MM.1S (cell line): ENCODE results near the gene PRKD2.

ENCODE experiments used
- DNase-seq: peaks from one replicate; pipeline ENCODE4 v3.0.0-alpha.2; 2015
- H2AFZ ChIP-seq: fragments of 300-600 bp; sonication (generic); 2 replicates; pipeline ENCODE4 v1.6.0; 2016; ENCODE audit warnings: antibody characterized with exemption, low read length
- H3F3A ChIP-seq: fragments of 300-600 bp; sonication (generic); 2 replicates; pipeline ENCODE4 v1.6.1; 2016; ENCODE audit warnings: mild to moderate bottlenecking, antibody characterized with exemption, low read length, moderate library complexity, mixed read lengths; ENCODE audit not compliant: insufficient read depth
- H3K27ac ChIP-seq: fragments of 300-600 bp; sonication (generic); 2 replicates; pipeline ENCODE4 v1.5.1; 2016; ENCODE audit warnings: mild to moderate bottlenecking, low read length
- H3K27me3 ChIP-seq: fragments of 300-600 bp; sonication (generic); replicated peaks from 2 replicates; pipeline ENCODE4 v1.6.0; 2016; ENCODE audit warnings: low read length; ENCODE audit not compliant: insufficient read depth
- H3K36me3 ChIP-seq: fragments of 300-600 bp; sonication (generic); replicated peaks from 2 replicates; pipeline ENCODE4 v1.6.1; 2016; ENCODE audit warnings: mild to moderate bottlenecking, low read length, mixed read lengths; ENCODE audit not compliant: insufficient read depth
- H3K4me1 ChIP-seq: fragments of 300-600 bp; sonication (generic); 2 replicates; pipeline ENCODE4 v1.6.1; 2016; ENCODE audit warnings: low read length, mixed read lengths
- H3K4me2 ChIP-seq: fragments of 300-600 bp; sonication (generic); 2 replicates; pipeline ENCODE4 v1.6.0; 2016; ENCODE audit warnings: low read depth, low read length
- H3K4me3 ChIP-seq: fragments of 300-600 bp; sonication (generic); 2 replicates; pipeline ENCODE4 v1.5.1; 2016; ENCODE audit warnings: low read length, mixed read lengths
- H3K79me2 ChIP-seq: fragments of 300-600 bp; sonication (generic); 2 replicates; pipeline ENCODE4 v1.6.1; 2016; ENCODE audit warnings: mixed run types, low read length, mixed read lengths
- H3K9ac ChIP-seq: fragments of 300-600 bp; sonication (generic); 2 replicates; pipeline ENCODE4 v1.6.1; 2016; ENCODE audit warnings: low read length, mixed read lengths
- H3K9me2 ChIP-seq: fragments of 300-600 bp; sonication (generic); replicated peaks from 2 replicates; pipeline ENCODE4 v1.6.1; 2016; ENCODE audit warnings: mild to moderate bottlenecking, low read length, mixed read lengths; ENCODE audit not compliant: insufficient read depth
- H3K9me3 ChIP-seq: fragments of 300-600 bp; sonication (generic); replicated peaks from 2 replicates; pipeline ENCODE4 v1.6.1; 2016; ENCODE audit warnings: mild to moderate bottlenecking, low read length, mixed read lengths; ENCODE audit not compliant: insufficient read depth
- H4K20me1 ChIP-seq: fragments of 300-600 bp; sonication (generic); 2 replicates; pipeline ENCODE4 v1.6.1; 2016; ENCODE audit warnings: mild to moderate bottlenecking, low read length, moderate library complexity, mixed read lengths; ENCODE audit not compliant: insufficient read depth
- CTCF ChIP-seq: fragments of 300-600 bp; sonication (generic); IDR thresholded peaks from 2 replicates; pipeline ENCODE4 v1.5.1; 2016; ENCODE audit warnings: antibody characterized with exemption, low read length, mixed read lengths
- EZH2 ChIP-seq: fragments of 300-600 bp; sonication (generic); optimal IDR thresholded peaks from 2 replicates; pipeline ENCODE3; 2017; ENCODE audit warnings: low read depth, mild to moderate bottlenecking, antibody characterized with exemption, low read length, mixed read lengths
- EZH2phosphoT487 ChIP-seq: fragments of 300-600 bp; sonication (generic); IDR thresholded peaks from 2 replicates; pipeline ENCODE4 v1.6.1; 2018; ENCODE audit warnings: antibody characterized with exemption, low read length

Gene PRKD2

GRCh38 chr19:46760363-46760762 is 43.4 kb upstream of the PRKD2 start:
- TF ChIP-seq EZH2: no peak
- TF ChIP-seq EZH2phosphoT487: no peak
- TF ChIP-seq CTCF: no peak
- no peaks in the 10 kb centered on the region for H3K36me3 ChIP-seq
- H3K9ac ChIP-seq: no peak overlapping the region
- no peaks in the 10 kb centered on the region for H4K20me1 ChIP-seq
- DNase-seq: no peak
- H3K9me2 ChIP-seq: no peaks in the 10 kb centered on the region
- H3K27me3 ChIP-seq: no peaks in the 10 kb centered on the region
- H3F3A ChIP-seq: no peaks in the 10 kb centered on the region
- no peak overlapping the region for H3K4me2 ChIP-seq
- H3K9me3 ChIP-seq: no peaks in the 10 kb centered on the region
- H3K79me2 ChIP-seq: no peaks in the 10 kb centered on the region
- no peak overlapping the region for H3K27ac ChIP-seq
- no peak overlapping the region for H3K4me3 ChIP-seq
- no peaks in the 10 kb centered on the region for H3K4me1 ChIP-seq
- H2AFZ ChIP-seq: no peak overlapping the region

GRCh38 chr19:46759817-46760333 is 43.0 kb upstream of the PRKD2 start:
- no peaks in the 10 kb centered on the region for H3K79me2 ChIP-seq
- no peak overlapping the region for H2AFZ ChIP-seq
- H3K27me3 ChIP-seq: no peaks in the 10 kb centered on the region
- no peaks in the 10 kb centered on the region for H4K20me1 ChIP-seq
- no peaks in the 10 kb centered on the region for H3F3A ChIP-seq
- H3K27ac ChIP-seq: no peak overlapping the region
- TF ChIP-seq EZH2phosphoT487: no peak
- DNase-seq: no peak
- no peaks in the 10 kb centered on the region for H3K9me3 ChIP-seq
- H3K4me3 ChIP-seq: no peak overlapping the region
- no peak overlapping the region for H3K9ac ChIP-seq
- no peak overlapping the region for H3K4me2 ChIP-seq
- H3K9me2 ChIP-seq: no peaks in the 10 kb centered on the region
- no peaks in the 10 kb centered on the region for H3K4me1 ChIP-seq
- H3K36me3 ChIP-seq: no peaks in the 10 kb centered on the region

DNA sequence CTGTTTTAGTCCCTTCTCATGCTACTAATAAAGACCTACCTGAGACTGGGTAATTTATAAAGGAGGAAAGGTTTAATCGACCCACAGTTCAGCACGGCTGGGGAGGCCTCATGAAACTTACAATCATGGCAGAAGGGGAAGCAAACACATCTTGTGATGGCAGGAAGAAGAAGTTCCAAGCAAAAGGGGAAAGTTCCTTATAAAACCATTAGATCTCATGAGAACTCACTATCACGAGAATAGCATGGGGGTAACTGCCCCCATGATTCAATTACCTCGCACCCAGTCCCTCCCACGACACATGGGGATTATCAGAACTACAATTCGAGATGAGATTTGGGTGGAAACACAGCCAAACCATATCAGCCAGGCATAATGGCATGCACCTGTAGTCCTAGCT is 42.3 kb upstream of the PRKD2 start:
- no peaks in the 10 kb centered on the region for H3F3A ChIP-seq
- no peaks in the 10 kb centered on the region for H3K9me2 ChIP-seq
- H3K36me3 ChIP-seq: no peaks in the 10 kb centered on the region
- H3K4me2 ChIP-seq: no peak overlapping the region
- no peak overlapping the region for H3K27ac ChIP-seq
- no peaks in the 10 kb centered on the region for H3K79me2 ChIP-seq
- no peaks in the 10 kb centered on the region for H4K20me1 ChIP-seq
- H3K4me1 ChIP-seq: no peaks in the 10 kb centered on the region
- TF ChIP-seq EZH2 (no peak), EZH2phosphoT487 (no peak), CTCF (no peak)
- H3K9ac ChIP-seq: no peak overlapping the region
- H2AFZ ChIP-seq: no peak overlapping the region
- DNase-seq: no peak
- H3K4me3 ChIP-seq: no peak overlapping the region
- H3K9me3 ChIP-seq: no peaks in the 10 kb centered on the region
- H3K27me3 ChIP-seq: no peaks in the 10 kb centered on the region

- Histone ChIP-seq H2AFZ (no peak overlapping the region), H3K4me3 (no peak overlapping the region), H3K79me2 (no peaks in the 10 kb centered on the region), H3K27me3 (no peaks in the 10 kb centered on the region), H3K9me3 (no peaks in the 10 kb centered on the region), H3F3A (no peaks in the 10 kb centered on the region), H3K9me2 (no peaks in the 10 kb centered on the region), H3K27ac (no peak overlapping the region), H3K4me2 (no peak overlapping the region), H3K36me3 (no peaks in the 10 kb centered on the region), H3K4me1 (0 out of 2 replicates have a peak, but pooled peaks cover 4% of the 10 kb centered on the region), H3K9ac (no peak overlapping the region), H4K20me1 (no peaks in the 10 kb centered on the region)
- TF ChIP-seq EZH2phosphoT487 (no peak), EZH2 (no peak), CTCF (no peak)
- no peak for DNase-seq
Observed at GRCh38 chr19:46756544-46756888, 39.6 kb upstream of the PRKD2 start.
